HG02642 (cell line): ENCODE data around the gene MRPL20.

Experiments
- ATAC-seq: cut with Tn5 transposase; IDR thresholded peaks from one replicate; pipeline ENCODE4 v1.9.1; 2021; ENCODE audit warnings: mild to moderate bottlenecking; ENCODE audit not compliant: unreplicated experiment, poor library complexity

Gene MRPL20

DNA sequence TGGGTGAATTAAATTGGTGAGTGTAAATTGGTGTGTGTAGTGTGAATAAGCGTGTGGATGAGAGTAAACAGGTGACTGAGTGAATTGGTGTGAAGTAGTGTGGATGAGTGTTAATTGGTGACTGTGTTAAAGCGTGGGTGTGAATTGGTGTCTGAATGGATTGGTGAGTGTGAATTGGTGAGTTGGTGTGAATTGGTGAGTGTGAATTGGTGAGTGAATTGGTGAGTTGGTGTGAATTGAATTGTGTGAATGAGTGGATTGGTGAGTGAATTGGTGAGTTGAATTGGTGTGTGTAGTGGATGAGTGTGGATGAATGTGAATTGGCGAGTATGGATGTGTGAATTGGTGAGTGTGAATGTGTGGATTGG lies 40.4 kb downstream of the MRPL20 start:
- no peak for ATAC-seq

DNA sequence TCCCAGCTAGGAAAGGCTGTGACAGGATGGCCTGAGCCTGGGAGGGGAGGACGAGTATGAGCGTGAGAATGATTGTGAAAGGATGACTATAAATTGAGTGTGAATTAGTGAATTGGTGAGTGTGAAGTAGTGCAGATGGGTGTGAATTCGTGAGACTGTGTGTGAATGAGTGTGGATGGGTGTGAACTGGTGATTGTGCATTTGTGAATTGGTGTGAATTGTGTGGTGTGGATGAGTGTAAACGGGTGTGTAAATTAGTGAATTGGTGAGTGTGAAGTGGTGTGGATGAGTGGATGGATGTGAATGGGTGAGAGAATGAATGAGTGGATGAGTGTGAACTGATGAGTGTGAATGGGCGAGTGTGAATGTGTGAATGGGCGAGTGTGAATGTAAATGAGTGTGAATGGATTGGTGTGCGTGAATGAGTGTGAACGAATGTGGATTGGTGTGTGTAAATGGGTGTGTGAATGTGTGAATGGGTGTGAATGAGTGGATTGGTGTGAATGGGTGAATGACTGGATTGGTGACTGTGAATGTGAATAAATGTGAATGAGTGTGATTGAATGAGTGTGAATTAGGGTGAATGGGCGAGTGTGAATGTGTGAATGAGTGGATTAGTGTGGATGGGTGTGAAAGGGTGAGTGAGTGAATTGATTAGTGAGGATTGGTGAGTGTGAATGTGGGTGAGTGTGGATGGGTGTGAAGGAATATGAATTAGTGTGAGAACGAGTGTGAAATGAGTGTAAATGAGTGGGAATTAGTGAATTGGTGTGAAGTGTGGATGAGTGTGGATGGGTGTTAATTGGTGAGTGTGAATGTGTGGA lies 41.0 kb downstream of the MRPL20 start:
- ATAC-seq: no peak

DNA sequence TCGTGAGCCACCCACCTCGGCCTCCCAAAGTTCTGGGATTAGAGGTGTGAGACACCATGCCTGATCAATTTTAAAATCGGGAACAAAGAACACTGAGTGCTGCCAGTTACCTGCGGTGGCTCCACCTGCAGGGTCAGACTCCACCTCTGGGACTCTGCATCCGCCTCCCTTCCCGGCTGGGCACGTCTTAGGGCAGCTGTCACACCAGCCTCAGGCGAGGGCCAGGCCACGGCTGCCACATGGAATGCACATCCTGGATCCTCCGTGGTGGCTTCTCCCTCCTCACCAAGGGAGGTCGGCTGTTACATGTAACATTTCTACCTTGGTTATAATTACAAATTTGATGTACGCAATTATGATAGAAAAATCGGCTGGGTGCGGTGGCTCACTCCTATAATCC lies 42.8 kb downstream of the MRPL20 start:
- no peak for ATAC-seq

DNA sequence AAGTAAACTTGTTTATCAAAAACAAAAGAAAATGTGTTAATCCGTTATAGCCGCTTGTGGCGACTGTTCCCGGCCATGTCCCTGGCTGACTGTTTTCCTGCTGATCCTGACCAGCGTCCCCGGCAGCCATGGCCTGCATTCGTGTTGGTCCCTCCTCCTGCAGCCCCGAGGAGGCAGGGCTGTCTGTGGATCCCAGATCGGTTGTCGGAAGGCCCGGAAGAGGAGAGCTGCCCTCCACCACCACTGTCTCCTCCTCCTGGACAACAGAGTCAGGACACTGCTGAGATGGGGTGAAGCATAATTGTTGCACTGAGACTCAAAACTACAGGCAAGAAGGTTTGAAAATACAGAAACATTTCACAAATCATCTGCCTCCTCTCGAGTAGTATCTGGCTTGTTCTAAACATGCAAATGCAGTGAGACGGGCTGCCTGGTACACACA lies 45.1 kb downstream of the MRPL20 start:
- no peak for ATAC-seq

- no peak for ATAC-seq
These were observed 45.7 kb downstream of the MRPL20 start for GRCh38 chr1:1361233-1361981.

GRCh38 chr1:1360506-1361169 lies 46.5 kb downstream of the MRPL20 start:
- ATAC-seq: no peak

DNA sequence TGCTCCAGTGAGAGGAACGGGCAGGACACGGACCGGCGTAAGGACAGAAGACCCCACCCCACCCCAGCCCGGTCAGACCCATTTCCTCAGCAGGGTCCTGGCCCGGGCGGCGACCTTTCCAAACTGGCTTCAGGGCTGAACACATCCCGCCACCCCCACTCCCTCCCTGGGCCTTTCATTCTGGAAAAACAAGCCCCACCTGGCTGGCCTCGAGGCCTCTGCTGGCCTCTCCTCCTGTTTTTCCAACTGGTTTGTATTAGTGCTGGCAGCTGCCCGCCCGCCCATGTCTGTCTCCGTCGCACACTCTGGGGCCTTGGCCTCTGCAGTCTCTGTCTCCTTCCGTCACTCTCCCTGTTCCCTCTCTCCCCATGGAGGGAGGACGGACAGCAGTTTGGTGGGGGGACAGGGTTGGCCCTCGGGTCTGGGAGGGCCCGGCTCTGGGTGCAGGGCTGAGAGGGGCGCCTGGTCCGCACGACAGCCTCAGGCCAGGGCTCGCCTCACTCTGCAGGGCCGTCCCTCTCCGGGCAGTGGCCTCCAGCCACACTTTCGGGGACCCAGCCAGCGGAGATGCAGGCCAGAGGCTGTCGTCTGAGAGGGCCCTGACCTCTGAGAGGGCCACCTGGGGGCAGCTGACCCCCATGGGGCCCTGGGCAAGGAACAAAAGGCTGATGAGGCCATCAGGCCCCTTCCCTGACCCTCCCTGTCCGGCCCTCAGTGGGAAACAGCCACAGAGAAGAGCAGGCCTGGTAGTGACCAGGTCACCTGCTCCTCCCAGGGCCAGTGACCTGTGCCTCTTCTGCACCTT lies 47.2 kb downstream of the MRPL20 start:
- no peak for ATAC-seq

DNA sequence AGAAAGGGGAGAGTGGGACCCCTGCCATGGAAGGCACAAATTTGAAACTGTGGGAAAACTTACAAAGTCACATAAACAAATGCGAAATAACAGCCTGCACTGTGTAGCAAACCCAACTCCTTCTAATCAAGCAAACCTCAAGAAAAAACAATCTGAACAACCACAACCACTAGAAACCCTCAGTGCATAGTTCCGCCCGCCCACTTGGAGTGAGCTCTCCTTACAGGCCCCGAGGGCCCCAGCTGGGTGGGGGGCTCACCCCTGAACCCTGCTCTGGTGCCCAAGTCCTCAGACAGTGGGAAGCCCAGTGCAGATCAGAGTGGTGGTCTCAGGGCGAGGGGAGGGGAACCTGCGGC lies 47.8 kb downstream of the MRPL20 start:
- no peak for ATAC-seq

DNA sequence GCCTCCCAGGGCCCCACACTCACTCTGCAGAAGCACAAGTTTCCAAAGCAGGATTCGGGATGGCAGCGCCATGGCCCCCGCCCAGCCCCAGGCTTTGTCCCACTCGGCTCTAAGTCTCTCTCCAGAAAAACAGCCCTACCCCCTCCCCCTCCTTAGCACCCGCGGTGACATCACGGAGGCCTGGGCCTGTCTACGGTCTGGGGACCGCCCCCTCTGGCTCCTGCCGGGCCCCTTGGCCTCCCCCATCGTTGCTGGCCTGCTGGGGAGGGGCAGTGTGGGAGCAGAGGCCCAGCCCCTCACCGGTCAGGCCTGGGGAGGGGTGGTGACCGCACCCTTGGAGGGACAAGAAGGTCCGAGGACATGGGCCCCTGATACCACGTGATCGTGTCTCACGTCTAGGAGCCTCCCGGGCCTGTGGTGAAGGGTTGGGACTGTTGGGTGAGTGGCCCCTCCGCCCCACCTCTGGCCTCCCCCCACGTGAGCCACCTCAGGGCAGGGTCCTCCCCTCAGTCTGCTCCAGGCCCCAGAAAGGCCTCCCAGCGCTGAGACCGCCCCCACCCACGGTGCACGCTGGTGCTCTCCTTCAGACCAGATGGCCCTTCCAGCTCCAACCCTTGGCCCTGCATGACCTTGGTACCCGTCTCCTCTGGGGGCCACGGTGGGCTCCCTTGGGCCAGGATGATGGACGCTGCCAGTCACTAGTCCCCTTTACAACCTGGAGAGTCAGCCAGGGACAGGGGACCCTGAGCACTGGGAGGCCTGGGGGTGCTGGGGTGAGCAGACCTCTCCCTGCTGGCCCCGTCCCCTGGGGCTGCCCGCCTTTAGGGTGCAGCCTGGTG lies 48.4 kb downstream of the MRPL20 start, which contains the start of gene MXRA8:
Gene MXRA8 (minus strand): TSS at position 123 of the 839 bp plus-strand sequence. CDS start 51 bp downstream, at position 72.
- ATAC-seq: no peak

DNA sequence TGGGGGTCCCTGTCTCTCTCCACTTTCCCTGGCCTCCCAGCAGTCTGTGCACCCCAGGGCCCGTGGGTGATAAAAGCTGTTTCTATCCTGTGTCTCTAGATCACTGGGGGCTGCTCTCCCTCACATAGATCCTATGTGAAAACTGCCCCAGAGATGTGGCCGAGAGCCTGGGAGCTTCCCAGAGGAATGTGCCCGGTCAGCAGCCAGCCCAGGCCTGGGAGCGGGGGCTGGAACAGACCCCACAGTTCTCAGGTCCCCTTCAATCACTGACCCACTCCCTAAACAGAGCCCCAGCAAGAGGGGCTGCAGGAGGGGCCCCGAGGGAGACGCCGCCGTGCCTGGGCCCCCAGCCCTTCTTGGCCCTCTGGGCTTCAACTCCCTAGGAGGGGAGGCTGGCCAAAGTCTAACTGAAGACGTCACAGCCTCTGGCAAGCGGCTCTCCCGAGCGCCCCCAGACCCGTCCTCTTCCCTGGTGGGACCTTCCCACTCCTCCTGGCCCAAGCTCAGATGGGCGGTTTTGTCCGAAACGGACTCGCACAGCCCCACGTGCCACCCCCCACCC lies 49.1 kb downstream of the MRPL20 start:
- ATAC-seq: no peak

DNA sequence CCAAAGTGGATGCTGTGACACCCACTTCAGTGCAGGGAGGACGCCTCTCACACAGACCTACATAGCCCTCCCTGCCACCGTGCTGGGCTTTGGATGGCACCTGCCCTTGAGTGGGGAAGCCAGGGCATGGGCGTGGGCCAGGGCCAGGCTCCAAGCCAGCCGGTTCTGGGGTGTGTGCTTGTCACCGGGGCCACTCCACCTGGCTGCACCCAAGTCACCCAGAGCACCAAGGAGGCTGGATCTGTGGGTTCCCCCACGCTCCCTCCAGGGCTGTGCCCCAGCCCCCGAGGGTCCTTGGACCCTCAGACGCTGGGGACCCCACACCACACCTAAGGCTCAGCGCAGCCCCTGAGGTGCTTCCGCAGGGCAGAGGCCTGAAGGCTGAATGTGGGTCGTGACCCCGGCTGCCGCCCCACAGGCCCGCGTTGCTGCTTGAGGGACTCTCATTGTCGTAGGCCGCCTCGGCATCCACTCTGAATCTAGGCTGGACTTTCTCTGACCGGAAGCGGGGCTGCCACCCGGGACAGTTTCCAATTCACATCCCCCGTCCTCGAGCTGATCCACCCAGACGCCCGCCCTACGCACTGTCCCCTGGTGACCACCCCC lies 50.2 kb downstream of the MRPL20 start:
- no peak for ATAC-seq

DNA sequence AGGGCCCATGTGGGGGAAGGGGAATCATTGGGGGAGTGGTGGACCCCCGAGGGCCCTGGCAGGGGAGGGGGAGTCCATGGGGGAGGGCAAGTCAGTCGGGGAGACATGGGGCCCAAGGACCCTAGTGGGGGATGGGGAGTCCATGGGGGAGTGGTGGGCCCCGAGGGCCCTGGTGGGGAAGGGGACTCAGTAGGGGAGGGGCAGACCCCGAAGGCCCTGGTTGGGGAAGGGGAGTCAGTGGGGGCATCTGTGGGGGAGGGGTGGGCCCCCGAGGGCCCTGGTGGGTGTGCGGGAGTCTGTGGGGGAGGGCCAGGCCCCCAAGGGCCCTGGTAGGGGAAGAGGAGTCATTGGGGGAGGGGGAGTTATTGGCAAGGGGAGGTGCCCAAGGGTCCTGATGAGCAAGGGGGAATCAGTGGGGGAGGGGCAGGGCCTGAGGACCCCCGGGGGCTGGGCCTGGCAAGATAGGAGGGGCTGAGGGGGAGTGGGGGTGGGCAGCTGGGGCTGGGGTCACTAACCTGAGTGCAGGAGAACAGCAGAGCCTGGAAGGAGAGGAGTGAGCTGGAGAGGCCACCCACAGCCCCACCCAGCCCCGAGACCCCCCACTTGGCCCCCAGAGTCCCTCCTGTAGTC lies 50.8 kb downstream of the MRPL20 start:
- ATAC-seq: no peak

DNA sequence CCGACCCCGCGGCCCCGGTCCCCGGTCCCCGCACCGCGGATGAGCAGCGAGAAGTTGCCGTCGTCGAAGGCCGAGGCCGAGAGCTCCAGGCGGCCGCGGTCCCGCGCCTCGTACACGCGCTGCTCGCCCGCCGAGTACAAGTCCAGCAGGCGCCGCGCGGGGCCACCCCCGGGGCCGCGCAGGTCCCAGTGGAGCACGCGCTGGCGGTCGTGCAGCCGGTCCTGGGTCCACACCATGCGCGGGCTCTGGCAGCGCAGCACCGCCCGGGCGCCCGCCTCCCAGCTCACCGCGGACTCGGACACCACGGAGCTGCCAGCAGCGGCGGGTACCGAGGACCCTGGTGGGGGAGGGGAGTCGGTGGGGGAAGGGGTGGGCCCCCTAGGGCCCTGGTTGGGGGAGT lies 51.7 kb downstream of the MRPL20 start:
- ATAC-seq: no peak

DNA sequence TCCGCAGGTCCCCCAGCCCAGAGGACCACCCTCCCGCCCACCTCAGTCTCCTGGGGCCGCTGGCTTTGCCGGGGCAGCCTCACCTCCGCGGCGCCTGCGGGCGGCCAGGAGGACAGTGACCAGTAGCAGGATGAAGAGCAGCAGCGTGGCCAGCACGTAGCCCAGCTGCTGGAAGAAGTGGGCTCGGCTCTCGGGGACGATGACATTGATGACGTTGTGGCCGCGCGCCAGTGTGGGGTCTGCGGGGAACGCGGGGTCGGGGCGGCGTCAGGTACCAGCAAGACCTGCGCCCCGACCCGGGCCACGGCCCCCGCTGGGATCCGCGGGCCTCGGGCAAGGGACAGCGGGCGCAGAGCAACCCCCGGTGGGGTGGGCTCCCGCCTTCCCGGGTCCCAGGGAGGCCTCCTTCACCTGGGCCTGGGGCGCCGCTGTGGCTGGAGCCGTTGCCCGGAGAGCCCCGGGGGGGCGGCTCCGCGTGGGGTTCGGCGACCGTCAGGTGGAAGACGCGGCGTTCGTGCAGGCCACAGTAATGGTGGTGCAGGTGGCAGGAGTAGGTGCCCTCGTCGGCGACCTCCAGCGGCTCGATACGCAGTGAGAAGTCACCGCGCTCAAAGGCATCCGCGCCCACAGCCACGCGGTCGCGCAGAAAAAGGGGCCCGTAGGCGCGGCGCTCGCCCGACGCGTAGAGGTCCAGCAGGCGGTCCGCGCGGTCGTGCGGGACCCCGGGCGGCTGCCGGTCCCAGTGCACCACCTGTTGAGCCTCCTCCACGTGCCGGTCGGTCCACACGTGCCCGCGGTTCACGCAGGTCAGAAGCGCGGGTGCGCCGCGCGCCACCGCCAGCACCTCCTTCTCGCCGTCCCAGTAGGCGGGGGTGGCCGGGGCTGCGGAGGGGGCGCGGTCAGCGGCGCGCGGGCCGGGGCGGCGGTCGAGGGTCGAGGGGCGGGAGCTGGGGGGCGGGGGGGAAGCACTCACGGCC lies 52.5 kb downstream of the MRPL20 start:
- ATAC-seq: no peak

DNA sequence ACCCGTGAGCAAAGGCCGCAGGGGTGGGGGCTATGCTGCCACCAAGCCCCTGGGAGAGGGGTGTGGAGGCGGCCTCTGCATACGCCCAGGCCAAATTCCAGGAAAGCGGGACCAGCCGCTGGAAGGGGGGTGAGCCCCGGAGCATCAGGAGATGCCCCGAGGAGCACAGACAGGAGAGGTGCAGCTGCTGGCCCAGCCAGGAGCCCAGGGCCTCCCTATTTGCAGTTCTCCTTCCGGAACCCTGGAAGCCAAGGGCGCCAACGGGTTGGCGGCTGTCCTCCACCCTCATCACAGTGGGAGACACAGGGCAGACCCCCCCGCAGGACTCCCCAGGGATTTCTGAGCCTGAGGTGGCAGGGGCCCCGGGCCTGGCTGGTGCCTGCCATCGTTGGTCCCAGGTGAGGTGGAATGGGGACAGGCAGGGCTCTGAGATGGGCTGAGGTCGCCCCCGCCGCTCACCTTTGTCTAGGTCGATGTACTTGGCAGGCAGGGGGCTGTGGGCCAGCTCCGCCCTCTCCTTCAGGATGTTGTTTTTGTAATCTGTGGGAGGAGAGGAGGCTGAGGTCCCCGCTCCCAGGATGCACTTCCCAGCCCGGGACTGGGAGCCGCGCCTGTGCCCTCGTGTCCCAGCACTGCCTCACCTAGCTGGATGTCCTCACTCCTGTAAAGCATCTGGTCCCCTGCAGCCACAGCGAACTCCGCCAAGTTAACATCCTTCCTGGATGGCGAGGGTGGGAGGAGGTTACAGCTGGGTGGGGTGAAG lies 53.5 kb downstream of the MRPL20 start:
- ATAC-seq: no peak

- no peak for ATAC-seq
These were observed 54.2 kb downstream of the MRPL20 start for GRCh38 chr1:1352786-1353388.
